Superior temporal gyrus (tissue), 1 donor: ENCODE results near the gene PRAMEF15.
"Not testable (repeated sequence)": the region's sequence is repeated elsewhere in the genome, so short reads cannot be mapped to it uniquely, and the experiment has no call there.

ENCODE experiments used
- DNase-seq: peaks from one replicate; pipeline ENCODE4 v3.0.0-alpha.2; 2016; ENCODE audit errors: extremely low spot score

The PRAMEF15 gene

DNA sequence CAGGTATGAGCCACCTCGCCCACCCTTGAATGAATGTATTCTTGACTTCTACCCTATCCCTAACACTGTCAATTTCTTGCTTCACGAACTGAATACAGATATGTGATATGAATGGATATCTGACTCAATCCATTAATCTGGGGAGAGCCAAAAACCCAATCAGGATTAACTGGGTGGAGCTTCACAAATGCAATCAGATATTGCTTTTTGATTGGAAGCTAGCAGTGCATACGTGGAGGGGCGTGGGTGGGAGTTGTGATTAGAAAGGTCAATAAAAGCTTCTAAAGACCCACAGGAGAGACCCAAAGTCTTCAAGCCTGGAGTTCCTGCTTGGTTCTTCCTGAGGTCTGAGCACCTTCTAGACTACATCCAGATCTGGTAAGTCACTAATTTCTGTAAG is at the start of gene PRAMEF15:
Gene PRAMEF15 (plus strand): TSS at position 301 of the 400 bp plus-strand sequence. CDS start 2,827 bp downstream, outside the sequence.
- DNase-seq, result not testable (repeated sequence)

DNA sequence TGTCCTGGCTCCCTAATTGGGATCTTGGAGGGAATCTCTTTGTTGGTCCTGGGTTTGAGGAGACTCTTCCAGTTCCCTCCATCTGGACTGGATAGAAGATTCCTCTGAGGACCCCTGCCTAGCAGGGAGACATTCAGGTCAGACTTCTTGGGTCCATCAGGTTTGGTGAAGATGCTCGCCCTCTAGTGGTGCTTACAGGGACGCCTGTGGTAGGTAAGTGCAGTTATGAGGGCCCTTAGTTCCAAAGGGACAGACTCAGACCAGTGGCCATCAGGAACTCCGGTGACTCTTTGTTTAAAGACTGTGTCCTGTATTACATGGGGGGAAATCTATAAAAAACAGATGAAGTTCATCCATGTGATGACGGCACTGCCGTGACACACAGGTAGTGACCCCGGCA is 38.4 kb upstream of the PRAMEF15 start:
- DNase-seq, result not testable (repeated sequence)

- not testable (repeated sequence) for DNase-seq
Observed at GRCh38 chr1:13279617-13280016, 35.8 kb upstream of the PRAMEF15 start.

DNA sequence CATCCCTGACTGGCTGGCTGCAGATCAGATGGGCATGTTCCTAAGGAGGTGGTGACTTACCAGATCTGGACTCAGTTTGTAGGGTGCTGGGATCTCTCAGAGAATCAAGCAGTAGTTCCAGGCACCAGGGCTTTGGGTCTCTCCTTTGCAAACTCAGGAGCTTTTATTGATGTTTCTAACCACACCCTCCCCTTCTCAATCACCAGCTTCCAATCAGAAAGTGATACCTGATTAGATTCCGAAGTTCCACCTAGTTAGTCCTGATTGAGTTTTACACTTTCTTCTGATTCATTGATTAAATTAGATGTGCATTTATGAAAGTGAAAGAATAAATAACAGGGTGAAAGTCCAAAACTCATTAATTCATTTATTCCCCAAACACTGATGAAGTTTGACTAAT is 30.3 kb upstream of the PRAMEF15 start, which contains the start of gene PRAMEF8:
Gene PRAMEF8 (minus strand): TSS at position 101 of the 400 bp plus-strand sequence. CDS start 1,046 bp downstream, outside the sequence.
- not testable (repeated sequence) for DNase-seq

DNA sequence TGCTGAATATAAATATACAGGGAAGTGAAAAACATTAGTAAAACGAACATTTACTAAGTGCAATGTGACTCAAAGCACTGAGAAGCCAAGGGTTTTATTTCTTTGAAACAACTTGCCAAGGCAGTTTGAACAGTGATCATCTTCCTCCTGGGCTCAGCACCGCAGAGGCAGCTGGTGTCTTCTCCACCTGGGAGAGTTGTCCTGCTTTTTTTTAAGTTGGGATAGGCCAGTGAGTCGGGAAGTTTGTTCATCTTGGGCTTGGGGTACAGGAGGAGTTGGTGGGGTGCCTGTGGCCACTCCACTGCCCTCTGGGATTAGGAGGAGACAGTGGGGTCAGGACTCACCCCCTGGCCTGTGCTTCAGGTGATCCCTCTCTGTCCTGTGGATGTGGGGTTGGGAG is 26.4 kb upstream of the PRAMEF15 start:
- not testable (repeated sequence) for DNase-seq

GRCh38 chr1:13297216-13297931 is 18.0 kb upstream of the PRAMEF15 start:
- not testable (repeated sequence) for DNase-seq

DNA sequence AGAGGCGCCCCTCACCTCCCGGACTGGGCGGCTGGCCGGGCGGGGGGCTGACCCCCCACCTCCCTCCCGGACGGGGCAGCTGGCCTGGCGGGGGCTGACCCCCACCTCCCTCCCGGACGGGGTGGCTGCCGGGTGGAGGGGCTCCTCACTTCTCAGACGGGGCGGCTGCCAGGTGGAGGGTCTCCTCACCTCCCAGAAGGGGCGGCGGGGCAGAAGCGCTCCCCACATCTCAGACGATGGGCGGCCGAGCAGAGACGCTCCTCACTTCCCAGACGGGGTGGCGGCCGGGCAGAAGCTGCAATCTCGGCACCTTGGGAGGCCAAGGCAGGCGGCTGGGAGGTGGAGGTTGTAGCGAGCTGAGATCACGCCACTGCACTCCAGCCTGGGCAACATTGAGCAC is 16.7 kb upstream of the PRAMEF15 start:
- DNase-seq, result not testable (repeated sequence)

GRCh38 chr1:13302197-13302596 is 13.2 kb upstream of the PRAMEF15 start:
- not testable (repeated sequence) for DNase-seq

DNA sequence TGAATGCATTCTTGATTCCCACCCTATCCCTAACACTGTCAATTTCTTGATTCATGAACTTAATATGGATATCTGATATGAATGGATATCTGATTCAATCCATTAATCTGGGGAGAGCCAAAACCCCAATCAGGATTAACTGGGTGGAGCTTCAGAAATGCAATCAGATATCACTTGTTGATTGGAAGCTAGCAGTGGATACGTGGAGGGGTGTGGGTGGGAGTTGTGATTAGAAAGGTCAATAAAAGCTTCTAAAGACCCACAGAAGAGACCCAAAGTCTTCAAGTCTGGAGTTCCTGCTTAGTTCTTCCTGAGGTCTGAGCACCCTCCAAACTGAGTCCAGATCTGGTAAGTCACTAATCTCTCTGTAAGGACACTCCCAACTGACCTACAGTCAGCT is 12.1 kb upstream of the PRAMEF15 start, which contains the start of gene PRAMEF33:
Gene PRAMEF33 (plus strand): TSS at position 301 of the 400 bp plus-strand sequence. CDS start 2,416 bp downstream, outside the sequence.
- DNase-seq, result not testable (repeated sequence)

DNA sequence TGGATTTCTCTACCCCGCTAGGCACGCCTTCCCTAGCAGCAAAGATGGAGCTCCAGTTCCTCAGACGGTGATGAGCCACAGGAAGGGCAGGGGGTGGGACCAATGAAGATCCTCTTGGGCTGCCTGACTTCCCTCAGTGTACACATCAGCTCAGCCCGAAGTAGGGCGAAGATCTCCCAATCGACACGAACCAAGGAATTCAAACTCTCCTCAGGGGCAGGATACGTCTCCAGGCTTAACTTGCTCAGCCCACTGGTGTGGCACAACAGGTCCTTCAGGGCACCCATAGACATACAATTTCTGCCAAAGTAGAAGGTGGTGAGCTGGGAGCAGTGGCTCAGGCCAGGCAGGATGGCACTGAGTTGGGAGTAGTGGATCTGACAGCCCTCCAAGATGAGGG is 27.1 kb downstream of the PRAMEF15 start:
- not testable (repeated sequence) for DNase-seq

DNA sequence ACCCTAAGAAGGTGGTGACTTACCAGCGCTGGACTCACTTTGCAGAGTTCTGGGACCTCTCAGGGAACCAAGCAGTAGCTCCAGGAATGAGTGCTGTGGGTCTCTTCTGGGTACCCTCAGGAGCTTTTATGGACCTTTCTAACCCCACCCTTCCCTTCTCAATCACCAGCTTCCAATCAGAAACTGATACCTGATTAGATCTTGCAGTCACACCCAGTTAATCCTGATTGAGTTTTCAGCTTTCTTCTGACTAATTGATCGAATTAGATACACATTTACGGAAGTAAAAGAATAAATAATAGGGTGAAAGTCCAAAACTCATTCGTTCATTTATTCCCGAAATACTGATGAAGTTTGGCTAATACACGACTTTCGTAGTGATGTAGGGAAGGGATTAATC is 31.7 kb downstream of the PRAMEF15 start, which contains the start of gene PRAMEF14:
Gene PRAMEF14 (minus strand): TSS at position 101 of the 400 bp plus-strand sequence. CDS start 1,820 bp downstream, outside the sequence.
- not testable (repeated sequence) for DNase-seq

DNA sequence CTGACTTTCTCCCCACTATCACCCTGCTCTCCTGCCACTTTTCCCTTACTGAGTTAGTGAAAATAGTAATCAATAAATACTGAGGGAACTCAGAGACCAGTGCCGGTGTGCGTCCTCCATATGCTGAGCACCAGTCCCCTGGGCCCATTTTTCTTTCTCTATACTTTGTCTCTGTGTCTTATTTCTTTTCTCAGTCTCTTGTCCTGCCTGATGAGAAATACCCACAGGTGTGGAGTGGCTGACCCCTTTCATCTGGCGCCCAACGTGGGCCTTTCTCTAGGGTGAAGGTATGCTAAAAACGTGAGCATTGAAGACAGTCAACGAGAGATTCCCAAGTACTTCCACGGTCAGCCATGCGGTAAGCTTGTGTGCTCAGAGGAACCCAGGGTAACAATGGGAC is 38.1 kb downstream of the PRAMEF15 start:
- not testable (repeated sequence) for DNase-seq

DNA sequence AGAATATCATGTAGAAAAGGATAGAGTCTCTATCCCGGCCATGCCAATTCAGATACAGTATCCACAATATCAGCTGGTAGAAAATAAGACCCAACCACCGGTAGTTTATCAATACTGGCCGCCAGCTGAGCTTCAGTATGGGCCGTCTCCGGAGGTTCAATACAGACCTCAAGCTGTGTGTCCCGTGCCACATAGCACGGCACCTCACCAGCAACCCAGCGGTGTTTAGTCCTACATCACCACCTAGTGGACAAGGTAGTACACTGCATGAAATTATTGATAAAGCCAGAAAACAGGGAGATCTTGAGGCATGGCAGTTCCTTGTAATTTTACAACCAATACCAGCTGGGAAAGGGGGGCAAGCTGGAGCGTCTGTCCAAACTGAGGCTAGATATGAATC is 39.1 kb downstream of the PRAMEF15 start:
- not testable (repeated sequence) for DNase-seq

- peak; percentile 83 for DNase-seq
Observed at GRCh38 chr1:13356774-13357173, 41.4 kb downstream of the PRAMEF15 start.

DNA sequence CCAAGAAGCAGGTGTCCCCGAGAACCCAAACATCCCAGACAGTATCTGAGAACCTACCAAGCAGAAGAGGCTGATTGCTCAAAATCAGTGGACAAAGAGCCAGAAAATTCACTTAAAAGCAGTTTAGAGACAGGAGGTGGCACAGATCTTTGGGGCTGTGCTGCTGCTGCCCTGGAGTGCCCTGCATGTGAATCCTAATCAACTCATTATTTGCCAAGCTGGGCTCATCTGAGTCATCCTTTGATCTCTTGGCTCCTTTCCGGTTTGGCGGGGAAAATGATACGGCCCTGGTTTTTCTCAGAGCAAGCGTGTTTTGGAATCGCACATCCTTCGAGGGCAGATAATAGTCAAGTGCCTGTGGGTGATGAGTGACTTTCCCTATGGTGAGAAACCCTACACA is 47.0 kb downstream of the PRAMEF15 start:
- not testable (repeated sequence) for DNase-seq

GRCh38 chr1:13364928-13365327 is 49.5 kb downstream of the PRAMEF15 start:
- not testable (repeated sequence) for DNase-seq

DNA sequence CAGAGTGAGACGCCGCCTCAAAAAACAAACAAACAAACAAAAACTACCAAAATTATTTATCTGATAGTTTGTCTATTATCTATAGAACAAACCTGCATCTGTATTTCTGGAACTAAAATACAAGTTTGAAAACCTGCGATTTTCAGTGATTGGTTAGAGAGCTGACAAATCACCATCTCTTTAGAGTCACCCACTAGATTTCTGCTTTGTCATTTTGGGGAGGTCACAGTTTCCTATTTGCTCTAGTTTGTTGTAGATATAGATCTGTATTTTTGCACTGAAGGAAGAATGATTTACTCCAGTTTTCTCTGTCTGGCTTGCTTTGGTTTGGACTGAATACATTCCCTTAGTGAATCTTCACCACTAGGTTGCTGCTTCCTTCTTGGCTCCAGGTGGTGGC is 51.2 kb downstream of the PRAMEF15 start:
- not testable (repeated sequence) for DNase-seq

- DNase-seq, result not testable (repeated sequence)
Observed at GRCh38 chr1:13368544-13368943, 53.2 kb downstream of the PRAMEF15 start.
